Fibroblast of lung (primary cell): ENCODE measurements around the gene IER5L. TPM values are rescaled to one million over a fixed set of nuclear protein-coding genes. Genes with fewer than 3 reads are reported as not detected.

Source experiments
- DNase-seq, 2 donors: peaks; one replicate each; pipeline versions ENCODE4 v3.0.0 to v3.0.0-alpha.2; 2010; ENCODE audit warnings: low read depth in 2 of 2
- H2AFZ ChIP-seq: 2 replicates; pipeline ENCODE4 v1.5.1; 2012; ENCODE audit warnings: low read length, control low read depth, inconsistent platforms
- H3K27ac ChIP-seq: 2 replicates; pipeline ENCODE4 v1.5.1; 2011; ENCODE audit warnings: low read length, control low read depth; ENCODE audit not compliant: insufficient read depth
- H3K27me3 ChIP-seq: 2 replicates; pipeline ENCODE4 v1.5.1; 2011; ENCODE audit warnings: mild to moderate bottlenecking, low read length; ENCODE audit not compliant: control insufficient read depth, insufficient read depth
- H3K36me3 ChIP-seq: 2 replicates; pipeline ENCODE4 v1.5.1; 2011; ENCODE audit warnings: low read length; ENCODE audit not compliant: control insufficient read depth, insufficient read depth
- H3K4me1 ChIP-seq: 2 replicates; pipeline ENCODE4 v1.5.1; 2011; ENCODE audit warnings: low read length; ENCODE audit not compliant: control insufficient read depth, insufficient read depth; ENCODE audit errors: extremely low read depth
- H3K4me2 ChIP-seq: 2 replicates; pipeline ENCODE4 v1.5.1; 2011; ENCODE audit warnings: low read length, control low read depth; ENCODE audit not compliant: insufficient read depth; ENCODE audit errors: extremely low read depth
- H3K4me3 ChIP-seq, 4 experiments: fragments of 200-600 bp in 1 of 4; sonication (generic) in 1 of 4; replicated peaks in 1 of 4; 2 replicates each; pipeline ENCODE4 v1.5.1; 2011 to 2016; ENCODE audit warnings: low read length in 4 of 4, low read depth in 3 of 4, mild to moderate bottlenecking in 3 of 4, control low read depth in 2 of 4, inconsistent platforms in 1 of 4, mixed read lengths in 1 of 4; ENCODE audit not compliant: insufficient read depth in 1 of 4; ENCODE audit errors: control extremely low read depth in 1 of 4
- H3K79me2 ChIP-seq: 2 replicates; pipeline ENCODE4 v1.5.1; 2012; ENCODE audit warnings: mild to moderate bottlenecking, low read length, inconsistent platforms; ENCODE audit not compliant: control insufficient read depth, insufficient read depth
- H3K9ac ChIP-seq: 2 replicates; pipeline ENCODE4 v1.5.1; 2011; ENCODE audit warnings: mild to moderate bottlenecking, low read length, control low read depth; ENCODE audit not compliant: insufficient read depth
- H3K9me3 ChIP-seq: 2 replicates; pipeline ENCODE4 v1.5.1; 2012; ENCODE audit warnings: low read depth, low read length; ENCODE audit not compliant: control insufficient read depth, insufficient read depth
- H4K20me1 ChIP-seq: 2 replicates; pipeline ENCODE4 v1.5.1; 2011; ENCODE audit warnings: low read length; ENCODE audit not compliant: control insufficient read depth, insufficient read depth; ENCODE audit errors: extremely low read depth
- CTCF ChIP-seq, 2 donors: IDR thresholded peaks in 1 of 2; conservative IDR thresholded peaks in 1 of 2; 1 replicate in 1 of 2; 2 replicates in 1 of 2; pipeline ENCODE4 v1.5.1; 2011 to 2012; ENCODE audit warnings: low read length in 2 of 2, control low read depth in 1 of 2, inconsistent platforms in 1 of 2, low read depth in 1 of 2, mild to moderate bottlenecking in 1 of 2
- EZH2 ChIP-seq: IDR thresholded peaks from 2 replicates; pipeline ENCODE4 v1.5.1; 2012; ENCODE audit warnings: low read length, control low read depth, mild to moderate bottlenecking; ENCODE audit errors: missing control alignments
- polyA plus RNA-seq, 2 donors: library from polyadenylated mRNA; depleted of rRNA in 1 of 2; stranded (reverse) in 1 of 2; unstranded in 1 of 2; fragments of >200 nt; gene quantifications; 2 replicates each; pipeline ENCODE4 v1.2.1, GENCODE V29; 2011 to 2012; ENCODE audit warnings: missing spikeins in 1 of 2
- total RNA-seq: library from RNA; depleted of rRNA; stranded (reverse); fragments of >200 nt; gene quantifications from 2 replicates; pipeline ENCODE4 v1.2.1, GENCODE V29; 2014

Gene IER5L
- total and polyA plus RNA-seq, 2 donors (not counting 1 experiment from before 2014, with no cell fraction given) = 9.2 to 71.5 TPM

- Histone ChIP-seq H3K27ac (no peak overlapping the region), H3K79me2 (no peaks in the 10 kb centered on the region), H3K4me2 (no peak overlapping the region), H2AFZ (no peak overlapping the region), H3K4me3 (no peak overlapping the region), H3K4me1 (no peaks in the 10 kb centered on the region), H3K9ac (no peak overlapping the region), H3K27me3 (no peaks in the 10 kb centered on the region), H3K36me3 (peaks cover 9% of the 10 kb centered on the region), H4K20me1 (no peaks in the 10 kb centered on the region), H3K9me3 (no peaks in the 10 kb centered on the region)
- no peak for TF ChIP-seq CTCF (conservative IDR thresholded peaks at IDR 0.05 in 1 of 2, IDR thresholded peaks at IDR 0.05 in 1 of 2; ENCODE audit: low read depth in 1 of 2, low read length in 2 of 2)
- TF ChIP-seq EZH2 = no peak
- no peak for DNase-seq
Measured at GRCh38 chr9:129156163-129156562, 21.9 kb downstream of the IER5L start.

- DNase-seq = no peak
- no peaks in the 10 kb centered on the region for H3K9me3 ChIP-seq
- no peak overlapping the region for H3K9ac ChIP-seq
- no peaks in the 10 kb centered on the region for H3K4me1 ChIP-seq
- H2AFZ ChIP-seq = no peak overlapping the region
- H3K27ac ChIP-seq = no peak overlapping the region
- no peak overlapping the region for H3K4me2 ChIP-seq
- TF ChIP-seq EZH2 (no peak), CTCF (conservative IDR thresholded peaks at IDR 0.05 in 1 of 2, IDR thresholded peaks at IDR 0.05 in 1 of 2; ENCODE audit: low read depth in 1 of 2, low read length in 2 of 2) (no peak)
- peaks cover 9% of the 10 kb centered on the region for H3K36me3 ChIP-seq
- no peaks in the 10 kb centered on the region for H3K79me2 ChIP-seq
- H3K27me3 ChIP-seq = no peaks in the 10 kb centered on the region
- no peak overlapping the region for H3K4me3 ChIP-seq
- H4K20me1 ChIP-seq = no peaks in the 10 kb centered on the region
Measured at GRCh38 chr9:129154866-129155477, 23.1 kb downstream of the IER5L start.

- Histone ChIP-seq H3K4me3 (no peak overlapping the region), H3K36me3 (peaks cover 18% of the 10 kb centered on the region)
Measured at GRCh38 chr9:129151469-129151868, 26.6 kb downstream of the IER5L start.

More at GRCh38 chr9:129151469-129151868, 26.6 kb downstream of the IER5L start:
- Histone ChIP-seq H3K27ac (no peak overlapping the region), H3K4me1 (peaks cover 8% of the 10 kb centered on the region), H3K27me3 (no peaks in the 10 kb centered on the region), H2AFZ (no peak overlapping the region), H3K9ac (no peak overlapping the region), H4K20me1 (no peaks in the 10 kb centered on the region), H3K4me2 (no peak overlapping the region), H3K9me3 (no peaks in the 10 kb centered on the region), H3K79me2 (no peaks in the 10 kb centered on the region)
- no peak for DNase-seq
- no peak for TF ChIP-seq EZH2
- TF ChIP-seq CTCF (conservative IDR thresholded peaks at IDR 0.05 in 1 of 2, IDR thresholded peaks at IDR 0.05 in 1 of 2; ENCODE audit: low read depth in 1 of 2, low read length in 2 of 2) = no peak
